Neuron (in vitro differentiated cells): ENCODE results near the gene QRFPR.

Experiments
- H2AFZ ChIP-seq: one replicate; pipeline ENCODE4 v1.6.1; 2013; ENCODE audit warnings: low read depth, mild to moderate bottlenecking, inconsistent platforms, low read length, moderate library complexity
- H3K27me3 ChIP-seq: one replicate; pipeline ENCODE4 v1.6.1; 2013; ENCODE audit warnings: low read length; ENCODE audit not compliant: insufficient read depth
- H3K36me3 ChIP-seq: one replicate; pipeline ENCODE4 v1.6.1; 2013; ENCODE audit warnings: low read length; ENCODE audit not compliant: insufficient read depth
- H3K4me1 ChIP-seq: one replicate; pipeline ENCODE4 v1.6.1; 2013; ENCODE audit warnings: low read length; ENCODE audit not compliant: insufficient read depth
- H3K4me3 ChIP-seq: 2 replicates; pipeline ENCODE4 v1.5.1; 2013; ENCODE audit warnings: mild to moderate bottlenecking, low read length, moderate library complexity
- H3K9me3 ChIP-seq: one replicate; pipeline ENCODE4 v1.6.1; 2013; ENCODE audit warnings: low read length

QRFPR gene

DNA sequence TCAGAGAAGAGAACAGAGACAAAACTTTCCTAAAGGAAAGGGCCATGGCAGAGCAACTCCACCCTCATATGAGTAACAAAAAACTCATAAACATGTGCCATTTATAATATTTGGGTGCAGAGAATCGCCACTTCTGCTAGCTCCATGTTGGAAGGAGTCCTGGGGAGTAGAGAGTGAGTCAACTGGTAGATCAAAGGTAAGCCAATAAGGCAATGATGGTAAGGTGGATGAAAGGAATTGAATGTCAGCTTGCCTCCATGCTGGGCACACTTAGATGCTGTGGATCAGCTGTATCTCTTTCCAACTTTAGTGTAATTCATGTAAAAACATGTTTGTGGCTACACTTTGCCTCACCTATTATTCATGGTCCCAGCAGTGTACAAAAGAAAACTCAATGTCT is 4.7 kb downstream of the QRFPR start:
- peaks cover 27% of the 10 kb centered on the region for H3K27me3 ChIP-seq
- H3K4me1 ChIP-seq = peaks cover 4% of the 10 kb centered on the region
- no peak overlapping the region for H3K4me3 ChIP-seq
- no peaks in the 10 kb centered on the region for H3K36me3 ChIP-seq
- peaks cover 3% of the 10 kb centered on the region for H3K9me3 ChIP-seq
- H2AFZ ChIP-seq = no peak overlapping the region

DNA sequence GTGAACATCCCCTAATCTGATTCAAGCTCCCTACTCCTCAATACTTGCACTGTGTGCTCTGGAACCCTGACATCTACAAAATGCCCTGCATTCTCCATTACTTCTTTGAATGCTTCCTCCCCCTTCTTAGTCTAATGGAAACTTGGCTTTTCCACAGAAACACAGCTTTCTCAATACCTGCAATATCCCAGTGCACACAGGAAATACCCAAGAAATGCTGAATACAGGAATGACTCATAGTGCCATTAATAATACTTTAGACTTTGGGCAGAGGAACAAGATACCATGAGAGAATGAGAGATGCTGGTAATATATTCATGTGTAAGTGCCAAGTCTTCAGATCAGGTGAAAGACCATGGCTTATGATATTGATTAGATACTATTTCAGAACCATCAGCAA is 5.6 kb downstream of the QRFPR start:
- Histone ChIP-seq H3K4me3 (no peak overlapping the region), H3K27me3 (peaks cover 19% of the 10 kb centered on the region), H3K4me1 (peaks cover 2% of the 10 kb centered on the region), H3K9me3 (peaks cover 2% of the 10 kb centered on the region), H3K36me3 (no peaks in the 10 kb centered on the region), H2AFZ (no peak overlapping the region)

DNA sequence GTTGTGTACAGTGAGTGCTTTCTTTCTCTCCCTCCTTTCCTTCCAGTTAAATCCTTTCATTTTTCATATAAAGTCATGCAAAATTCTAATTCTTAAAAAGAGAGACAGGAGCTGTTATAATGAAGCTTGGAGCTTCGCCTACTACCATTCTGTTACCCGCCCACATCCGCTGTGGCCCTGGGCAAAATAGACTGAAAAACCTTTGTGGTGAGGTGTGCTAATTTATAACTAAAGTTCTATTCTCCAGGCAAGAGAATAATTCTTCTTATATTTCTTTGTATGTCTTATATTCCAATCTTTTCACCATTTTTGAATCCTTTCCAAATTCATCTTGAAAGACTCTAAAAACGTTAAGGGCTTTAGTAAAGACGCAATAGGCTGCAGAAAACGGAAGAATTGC is 7.0 kb downstream of the QRFPR start:
- H3K36me3 ChIP-seq = no peaks in the 10 kb centered on the region
- peaks cover 4% of the 10 kb centered on the region for H3K27me3 ChIP-seq
- no peak overlapping the region for H3K4me3 ChIP-seq
- H3K4me1 ChIP-seq = no peaks in the 10 kb centered on the region
- no peaks in the 10 kb centered on the region for H3K9me3 ChIP-seq
- H2AFZ ChIP-seq = no peak overlapping the region

DNA sequence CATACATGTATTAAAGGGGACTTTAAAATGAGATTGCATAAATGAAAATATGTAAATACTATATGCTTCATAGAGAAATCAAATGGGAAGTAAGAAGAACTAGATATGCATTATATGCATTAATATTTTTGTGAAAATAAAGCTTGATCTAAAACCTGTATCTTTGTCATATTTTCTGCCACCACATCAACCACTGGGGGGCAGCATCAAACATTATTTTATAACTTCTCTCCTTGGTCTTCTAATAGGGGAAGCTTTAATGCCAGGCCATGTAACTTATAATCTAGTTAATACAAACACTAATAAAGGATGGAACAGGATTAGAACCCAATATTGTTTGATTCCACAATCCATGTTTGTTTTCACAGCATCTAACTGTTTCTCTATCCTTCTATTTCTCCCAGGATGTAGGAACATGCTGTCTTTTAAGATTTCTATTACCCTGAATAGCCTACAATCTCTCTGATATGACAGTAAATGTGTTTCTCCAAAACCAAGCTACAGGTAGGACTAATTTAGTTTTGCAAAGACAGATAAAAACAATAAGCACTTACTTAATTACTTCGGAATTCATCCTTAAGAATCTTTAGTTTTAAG is 10.0 kb downstream of the QRFPR start:
- Histone ChIP-seq H3K4me3 (no peak overlapping the region), H3K9me3 (no peaks in the 10 kb centered on the region), H3K4me1 (no peaks in the 10 kb centered on the region), H3K36me3 (no peaks in the 10 kb centered on the region), H3K27me3 (no peaks in the 10 kb centered on the region), H2AFZ (no peak overlapping the region)

DNA sequence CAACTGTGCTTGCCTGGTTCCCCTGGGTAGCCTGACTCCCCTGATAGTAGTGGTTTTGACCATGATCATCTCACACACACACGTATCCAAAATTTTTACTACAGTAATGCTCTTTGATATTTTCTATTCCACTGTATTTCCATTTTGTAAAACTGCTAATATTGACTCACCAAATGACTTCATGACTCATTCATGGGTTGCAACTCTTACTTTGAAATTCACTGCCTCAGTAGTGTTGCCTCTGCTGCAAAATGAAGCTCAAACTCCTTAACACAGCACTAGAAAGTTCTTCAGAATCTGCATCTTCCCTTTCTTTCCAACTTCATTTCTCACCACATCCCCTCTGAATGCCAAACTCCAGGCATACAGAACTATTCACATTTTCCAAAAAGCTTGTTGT is 20.3 kb downstream of the QRFPR start:
- Histone ChIP-seq H3K36me3 (no peaks in the 10 kb centered on the region), H3K4me3 (no peak overlapping the region), H2AFZ (no peak overlapping the region), H3K4me1 (no peaks in the 10 kb centered on the region), H3K9me3 (no peaks in the 10 kb centered on the region), H3K27me3 (no peaks in the 10 kb centered on the region)

DNA sequence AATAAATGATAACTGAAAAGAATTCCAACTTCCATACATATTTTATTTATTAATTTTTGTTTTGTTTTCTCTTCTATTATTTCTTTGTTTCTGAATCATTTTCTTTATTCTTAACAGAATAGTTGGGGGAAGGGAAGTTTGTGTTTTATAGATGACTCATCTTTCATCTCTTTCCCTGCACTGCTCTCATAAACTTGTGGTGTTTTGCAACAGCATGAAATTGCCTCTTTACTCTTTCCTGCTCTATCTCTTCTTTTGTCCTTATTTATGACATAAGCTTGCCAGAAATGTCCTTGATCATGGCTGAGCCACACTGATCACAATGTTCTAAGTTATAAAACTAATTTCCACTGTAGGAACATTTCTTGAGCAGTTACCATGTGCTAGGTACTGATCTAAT is 22.3 kb downstream of the QRFPR start:
- no peaks in the 10 kb centered on the region for H3K36me3 ChIP-seq
- H2AFZ ChIP-seq = no peak overlapping the region
- no peaks in the 10 kb centered on the region for H3K27me3 ChIP-seq
- H3K4me1 ChIP-seq = no peaks in the 10 kb centered on the region
- H3K4me3 ChIP-seq = no peak overlapping the region
- H3K9me3 ChIP-seq = no peaks in the 10 kb centered on the region

DNA sequence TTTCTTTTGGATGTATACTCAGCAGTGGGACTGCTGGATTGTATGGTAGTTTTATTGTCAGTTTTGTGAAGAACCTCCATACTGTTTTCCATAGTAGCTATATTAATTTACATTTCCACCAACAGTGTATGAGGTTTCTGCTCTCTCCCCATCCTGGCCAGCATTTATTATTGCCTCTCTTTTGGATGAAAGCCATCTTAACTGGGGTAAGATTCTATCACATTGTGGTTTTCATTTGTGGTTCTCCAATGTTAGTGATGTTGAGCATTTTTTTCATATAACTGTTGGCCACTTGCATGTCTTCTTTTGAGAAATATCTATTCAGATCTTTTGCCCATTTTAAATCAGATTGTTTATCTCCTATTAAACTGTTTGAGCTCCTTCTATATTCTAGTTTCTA is 27.6 kb downstream of the QRFPR start:
- Histone ChIP-seq H2AFZ (no peak overlapping the region), H3K27me3 (peaks cover 2% of the 10 kb centered on the region), H3K36me3 (no peaks in the 10 kb centered on the region), H3K9me3 (no peaks in the 10 kb centered on the region), H3K4me1 (no peaks in the 10 kb centered on the region), H3K4me3 (no peak overlapping the region)

DNA sequence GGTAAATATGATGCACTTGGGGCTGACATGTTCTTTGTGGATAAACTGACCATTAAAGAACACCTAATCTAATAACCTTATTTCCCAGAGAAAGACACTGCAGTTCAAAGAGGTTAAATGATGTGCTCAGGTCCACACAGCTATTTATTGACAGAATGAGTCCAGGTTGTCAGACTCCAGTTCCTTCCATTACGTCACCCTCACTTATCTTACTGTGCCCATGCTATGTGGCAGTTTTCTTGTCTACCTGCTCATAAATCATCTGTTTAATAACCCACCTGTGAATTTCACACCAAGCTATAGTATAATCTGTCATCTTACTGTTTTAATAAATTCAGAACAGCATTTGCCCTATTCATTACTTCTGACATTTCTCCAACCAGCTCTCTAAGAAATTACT is 36.7 kb downstream of the QRFPR start:
- H3K9me3 ChIP-seq = no peaks in the 10 kb centered on the region
- H2AFZ ChIP-seq = no peak overlapping the region
- H3K4me1 ChIP-seq = peaks cover 8% of the 10 kb centered on the region
- H3K36me3 ChIP-seq = no peaks in the 10 kb centered on the region
- no peak overlapping the region for H3K4me3 ChIP-seq
- H3K27me3 ChIP-seq = peaks cover 4% of the 10 kb centered on the region

DNA sequence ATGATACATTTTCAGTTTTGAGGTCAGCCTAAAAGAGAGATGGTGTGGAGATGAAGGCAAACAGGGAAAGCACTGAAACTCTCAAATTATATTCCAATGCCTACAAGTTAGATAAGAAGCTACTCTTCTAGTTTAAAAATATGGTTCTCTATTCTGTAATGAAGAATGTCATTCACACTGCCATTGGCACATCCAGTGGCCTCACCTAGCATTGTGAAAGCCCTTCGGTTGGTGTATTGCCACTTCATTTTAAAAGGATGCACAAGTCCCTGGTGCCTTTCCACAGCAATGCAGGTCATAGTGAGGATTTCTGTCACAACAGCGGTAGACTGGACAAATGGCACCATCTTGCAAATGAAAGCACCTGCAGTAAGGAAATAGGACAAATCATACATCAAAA is 40.6 kb downstream of the QRFPR start:
- no peaks in the 10 kb centered on the region for H3K36me3 ChIP-seq
- peaks cover 12% of the 10 kb centered on the region for H3K27me3 ChIP-seq
- H3K4me1 ChIP-seq = peaks cover 16% of the 10 kb centered on the region
- H2AFZ ChIP-seq = no peak overlapping the region
- H3K4me3 ChIP-seq = no peak overlapping the region
- H3K9me3 ChIP-seq = no peaks in the 10 kb centered on the region

DNA sequence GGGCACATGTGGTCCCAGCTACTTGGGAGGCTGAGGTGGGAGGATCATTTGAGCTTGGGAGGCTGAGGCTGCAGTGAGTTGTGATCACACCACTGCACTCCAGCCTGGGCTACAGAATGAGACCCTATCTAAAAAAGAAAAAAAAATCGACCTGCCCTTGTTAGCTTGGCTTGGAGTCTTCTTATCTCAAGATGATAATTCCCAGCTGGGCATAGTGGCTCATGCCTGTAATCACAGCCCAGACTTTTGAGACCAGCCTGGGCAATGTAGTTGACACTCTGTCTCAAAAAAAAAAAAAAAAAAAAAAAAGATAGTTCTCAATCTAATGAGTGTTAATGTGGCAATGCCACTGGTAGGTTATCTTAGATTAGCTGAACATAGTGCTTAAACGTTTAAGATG is 41.0 kb downstream of the QRFPR start:
- Histone ChIP-seq H3K9me3 (no peaks in the 10 kb centered on the region), H3K36me3 (no peaks in the 10 kb centered on the region), H3K27me3 (peaks cover 10% of the 10 kb centered on the region), H2AFZ (no peak overlapping the region), H3K4me3 (no peak overlapping the region), H3K4me1 (peaks cover 16% of the 10 kb centered on the region)

DNA sequence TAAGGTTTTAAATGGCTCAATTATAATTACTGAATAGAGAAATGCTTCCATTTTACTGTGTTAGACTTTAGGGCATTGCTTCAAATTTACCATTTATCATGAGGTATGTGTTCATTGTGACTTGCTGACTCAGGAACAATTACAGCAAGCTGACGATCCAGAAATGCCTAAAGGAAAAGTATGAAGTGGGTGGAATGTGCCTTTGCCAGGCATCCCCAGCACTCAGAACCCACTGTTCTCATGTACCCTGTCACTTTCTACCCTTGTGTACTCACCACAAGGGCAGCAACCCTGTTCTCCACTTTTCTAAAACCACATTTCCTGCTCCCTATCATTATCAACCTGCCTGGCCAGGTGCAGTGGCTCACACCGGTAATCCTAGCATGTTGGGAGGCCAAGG is 41.5 kb downstream of the QRFPR start:
- H3K27me3 ChIP-seq = peaks cover 10% of the 10 kb centered on the region
- H3K36me3 ChIP-seq = no peaks in the 10 kb centered on the region
- no peaks in the 10 kb centered on the region for H3K9me3 ChIP-seq
- H3K4me3 ChIP-seq = no peak overlapping the region
- H2AFZ ChIP-seq = no peak overlapping the region
- H3K4me1 ChIP-seq = peaks cover 16% of the 10 kb centered on the region

DNA sequence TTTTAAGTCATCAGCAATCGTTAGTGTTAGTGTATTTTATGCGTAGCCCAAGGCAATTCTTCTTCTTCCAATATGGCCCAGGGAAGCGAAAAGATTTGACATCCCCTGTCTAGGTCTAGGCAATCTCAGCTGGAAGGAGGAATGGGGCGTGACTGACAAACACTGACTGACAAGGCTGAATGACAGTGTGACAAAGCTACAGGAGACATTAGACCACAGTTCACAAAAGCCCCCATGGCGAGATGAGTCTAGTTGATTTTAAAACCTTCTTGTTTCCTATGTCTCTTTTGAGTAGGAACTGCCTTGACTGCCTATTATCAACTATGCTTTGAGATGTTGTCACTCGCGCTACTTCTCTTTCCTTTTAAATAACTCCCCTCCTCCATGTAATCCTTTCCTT is 42.3 kb downstream of the QRFPR start:
- H3K4me3 ChIP-seq = no peak overlapping the region
- no peaks in the 10 kb centered on the region for H3K36me3 ChIP-seq
- H3K27me3 ChIP-seq = peaks cover 10% of the 10 kb centered on the region

DNA sequence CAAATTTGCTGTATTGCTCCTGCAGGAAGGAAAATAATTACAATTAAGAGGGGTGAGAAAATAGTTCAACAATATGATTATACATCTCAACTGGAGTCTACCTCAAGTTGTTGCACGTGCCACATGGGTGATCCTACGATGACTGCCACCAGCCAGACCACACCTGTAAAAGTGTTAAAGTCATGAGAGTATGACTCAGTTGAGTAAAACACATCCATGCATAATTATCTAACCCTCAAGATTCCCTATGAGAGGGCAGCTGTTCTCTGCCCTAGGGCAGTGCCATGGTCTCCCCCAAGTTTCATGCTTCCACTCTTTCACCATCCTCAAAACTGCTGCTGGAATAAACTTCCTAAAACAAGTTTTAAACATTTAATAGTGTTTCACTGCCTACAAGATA is 44.1 kb downstream of the QRFPR start:
- H3K9me3 ChIP-seq = no peaks in the 10 kb centered on the region
- no peak overlapping the region for H2AFZ ChIP-seq
- H3K27me3 ChIP-seq = peaks cover 10% of the 10 kb centered on the region
- H3K36me3 ChIP-seq = no peaks in the 10 kb centered on the region
- H3K4me1 ChIP-seq = peaks cover 10% of the 10 kb centered on the region
- no peak overlapping the region for H3K4me3 ChIP-seq

More for the DNA sequence above, 42.3 kb downstream of the QRFPR start:
- H3K4me1 ChIP-seq = peaks cover 16% of the 10 kb centered on the region
- H3K9me3 ChIP-seq = no peaks in the 10 kb centered on the region
- H2AFZ ChIP-seq = no peak overlapping the region

DNA sequence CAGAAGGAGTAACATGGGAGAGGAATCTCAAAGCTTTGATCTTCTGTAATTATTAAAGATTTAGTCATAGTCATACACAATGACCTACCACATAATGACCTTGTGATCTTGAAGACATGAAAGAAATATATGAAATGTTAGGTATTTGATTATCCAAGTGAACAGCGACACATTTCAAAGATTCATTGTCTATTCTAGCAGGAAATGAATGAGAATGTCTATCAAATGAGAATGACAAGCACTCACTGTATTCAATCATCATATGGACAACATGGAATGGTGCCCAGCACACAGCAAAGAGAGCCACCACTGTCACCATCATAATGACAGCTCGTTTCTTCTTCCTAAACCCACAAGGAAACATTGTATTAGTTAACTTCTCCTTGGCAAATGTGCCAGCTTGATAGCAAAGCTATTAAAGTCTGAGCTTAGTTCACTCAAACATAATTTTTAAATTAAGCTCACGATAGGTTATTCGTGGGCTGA is 50.6 kb downstream of the QRFPR start:
- H3K27me3 ChIP-seq = no peaks in the 10 kb centered on the region
- no peaks in the 10 kb centered on the region for H3K9me3 ChIP-seq
- H2AFZ ChIP-seq = no peak overlapping the region
- peaks cover 6% of the 10 kb centered on the region for H3K4me1 ChIP-seq
- H3K36me3 ChIP-seq = no peaks in the 10 kb centered on the region
- no peak overlapping the region for H3K4me3 ChIP-seq
